ENCODE data around the gene TUBGCP6.
"Not testable (repeated sequence)": the region's sequence is repeated elsewhere in the genome, so short reads cannot be mapped to it uniquely, and the experiment has no call there.

The TUBGCP6 gene

GRCh38 chr22:50278461-50278860 lies 33.6 kb upstream of the TUBGCP6 start:
- DNase-seq, result no peak

- no peak for DNase-seq
Observed at GRCh38 chr22:50277761-50278160, 32.9 kb upstream of the TUBGCP6 start.

DNA sequence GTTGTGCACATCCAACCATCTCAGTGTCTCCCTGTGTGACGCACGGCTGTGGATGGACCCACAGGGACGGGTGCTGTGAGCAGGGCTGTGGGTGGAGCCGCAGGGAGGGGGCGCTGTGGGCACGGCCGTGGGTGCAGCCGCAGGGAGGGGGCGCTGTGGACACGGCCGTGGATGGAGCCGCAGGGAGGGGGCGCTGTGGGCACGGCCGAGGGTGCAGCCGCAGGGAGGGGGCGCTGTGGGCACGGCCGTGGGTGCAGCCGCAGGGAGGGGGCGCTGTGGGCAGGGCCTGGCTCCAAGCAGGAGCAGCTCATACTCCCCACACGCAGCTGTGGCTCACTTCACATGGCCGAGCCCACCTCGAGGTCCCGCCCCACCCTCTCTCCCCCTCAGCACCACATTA lies 31.3 kb upstream of the TUBGCP6 start:
- peak; percentile 43 for DNase-seq

GRCh38 chr22:50275181-50276055 lies 30.6 kb upstream of the TUBGCP6 start:
- no peak for DNase-seq

DNA sequence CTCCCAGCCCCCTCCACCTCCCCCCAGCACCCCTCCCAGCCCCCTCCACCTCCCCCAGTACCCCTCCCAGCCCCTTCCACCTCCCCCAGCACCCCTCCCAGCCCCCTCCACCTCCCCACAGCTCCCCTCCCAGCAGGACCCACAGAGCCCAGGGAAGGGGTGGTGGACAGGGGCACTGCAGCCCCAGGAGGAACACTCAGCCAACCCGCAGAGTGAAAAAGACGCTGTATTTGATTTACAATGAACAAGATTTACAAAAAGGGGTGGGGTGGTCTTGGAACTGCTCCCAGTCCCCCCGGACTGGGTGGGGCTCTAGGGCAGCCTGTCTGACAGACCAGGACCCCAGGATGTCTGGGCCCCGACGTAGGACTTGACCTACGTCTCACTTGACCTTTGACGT lies 29.9 kb upstream of the TUBGCP6 start:
- no peak for DNase-seq

GRCh38 chr22:50274311-50274710 lies 29.5 kb upstream of the TUBGCP6 start:
- peak; percentile 74 for DNase-seq

- not testable (repeated sequence) for DNase-seq
Observed at GRCh38 chr22:50273781-50274180, 29.0 kb upstream of the TUBGCP6 start.

DNA sequence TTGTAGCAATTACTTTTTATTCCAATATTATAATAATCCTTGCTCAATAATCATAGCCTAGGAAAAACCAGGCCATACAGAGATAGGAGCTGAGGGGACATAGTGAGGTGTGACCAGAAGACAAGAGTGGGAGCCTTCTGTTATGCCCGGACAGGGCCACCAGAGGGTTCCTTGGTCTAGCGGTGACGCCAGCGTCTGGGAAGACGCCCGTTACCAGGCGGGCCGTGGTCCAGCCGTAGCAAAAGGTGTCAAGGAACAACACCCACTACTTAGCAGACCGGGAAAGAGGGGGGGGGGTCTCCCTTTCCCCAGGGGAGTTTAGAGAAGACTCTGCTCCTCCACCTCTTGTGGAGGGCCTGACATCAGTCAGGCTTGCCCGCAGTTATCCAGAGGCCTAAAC lies 28.5 kb upstream of the TUBGCP6 start:
- DNase-seq, result not testable (repeated sequence)

- DNase-seq, result no peak
Observed at GRCh38 chr22:50272044-50272802, 27.4 kb upstream of the TUBGCP6 start.

GRCh38 chr22:50271519-50271970 lies 26.7 kb upstream of the TUBGCP6 start:
- peak; percentile 57 for DNase-seq

DNA sequence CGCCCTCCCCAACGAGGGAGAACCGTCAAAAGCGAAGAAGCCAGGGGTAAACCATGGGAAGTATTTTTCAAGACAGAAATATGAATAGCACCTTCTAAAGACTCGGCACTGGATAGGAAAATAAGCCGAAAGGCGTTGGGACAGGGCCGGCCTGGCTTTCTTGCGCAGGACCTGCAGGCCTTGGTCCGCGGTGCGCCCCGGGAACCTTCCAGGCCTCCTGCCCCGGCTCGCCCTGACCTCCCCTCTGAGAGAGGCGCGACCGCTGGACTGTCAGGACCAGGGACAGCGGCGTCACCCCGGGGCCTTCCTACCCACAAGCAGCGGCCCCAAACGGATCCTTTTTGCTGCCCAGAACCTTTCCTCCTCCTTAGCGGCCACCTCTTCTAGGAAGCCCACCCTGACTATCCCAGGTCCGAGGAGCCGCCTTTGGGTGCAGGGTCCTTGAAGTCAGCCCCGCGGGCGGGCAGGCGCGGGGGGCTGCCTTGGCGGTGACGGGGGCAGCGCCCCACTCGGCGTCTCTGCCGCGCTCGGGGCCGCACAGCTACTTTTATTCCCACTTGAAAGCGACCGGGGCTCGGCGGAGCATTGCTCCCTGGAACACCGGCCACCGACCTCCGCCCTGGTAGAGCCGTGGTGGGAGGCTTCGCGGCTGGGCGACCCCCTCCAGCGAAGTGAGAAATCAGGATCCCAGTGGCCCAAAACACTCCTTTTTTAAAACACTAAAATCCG lies 26.0 kb upstream of the TUBGCP6 start:
- no peak for DNase-seq

DNA sequence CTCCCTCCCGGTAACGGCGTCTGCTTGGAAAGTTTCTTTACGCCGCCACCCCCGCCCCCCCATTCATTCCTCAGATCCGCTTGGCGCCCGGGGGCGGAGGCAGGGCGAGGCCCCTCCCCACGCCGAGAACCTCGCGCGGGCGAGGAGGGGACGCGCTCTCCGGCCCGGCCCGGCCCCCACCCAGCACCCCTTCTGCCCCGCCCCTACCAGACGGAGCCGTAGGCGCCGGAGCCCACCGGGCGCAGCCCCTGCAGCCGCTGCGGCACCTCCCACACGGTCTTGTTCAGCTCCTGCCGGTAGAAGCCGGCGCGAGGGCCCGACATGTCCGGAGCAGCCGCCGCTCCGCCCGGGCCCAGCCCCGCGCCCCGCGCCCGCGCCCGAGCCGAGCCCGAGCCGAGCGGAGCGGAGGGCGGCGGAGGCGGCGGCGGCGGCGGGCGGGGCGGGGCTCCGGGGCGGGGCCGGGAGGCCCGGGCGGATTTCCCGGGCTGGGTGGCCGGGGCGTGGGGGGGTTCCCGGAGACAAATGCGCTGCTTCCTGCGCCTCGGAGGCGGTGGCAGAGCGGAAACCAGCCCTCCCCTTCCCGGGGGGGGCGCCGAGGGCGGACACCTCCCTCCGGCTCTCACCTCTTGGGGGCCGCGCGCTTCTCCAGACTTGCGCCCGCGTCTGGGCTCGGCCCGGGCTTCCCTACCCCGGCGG lies 25.3 kb upstream of the TUBGCP6 start, which contains the start of gene MAPK11:
TSS of gene MAPK11 (minus strand) at position 411 of the 696 bp plus-strand sequence. CDS start at position 323, 88 bp downstream.
- peak; percentile 35 for DNase-seq

- DNase-seq, result no peak
Observed at GRCh38 chr22:50269573-50269969, 24.7 kb upstream of the TUBGCP6 start.

DNA sequence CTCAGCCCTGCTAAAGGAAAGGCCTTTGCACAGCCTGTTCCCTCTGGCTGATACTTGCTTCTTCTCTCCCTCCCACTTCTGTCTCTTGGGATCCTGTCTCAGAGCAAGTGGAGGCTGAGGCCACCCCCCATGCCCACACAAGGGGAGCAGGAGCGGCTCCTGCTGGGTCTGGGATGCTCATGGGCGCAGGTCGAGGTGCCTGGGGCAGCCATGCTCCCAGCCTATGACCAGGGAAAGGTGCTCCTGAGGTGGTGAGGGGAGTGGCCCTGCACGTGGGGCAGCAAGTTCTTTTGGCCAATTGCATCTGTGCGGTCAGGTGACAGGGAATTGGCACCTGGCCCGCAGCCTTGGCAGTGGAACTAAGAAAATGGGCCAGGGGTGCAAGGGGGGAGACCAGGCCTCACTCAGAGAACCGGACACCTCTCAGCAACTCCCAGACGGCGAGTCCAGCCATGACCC lies 23.9 kb upstream of the TUBGCP6 start:
- no peak for DNase-seq

DNA sequence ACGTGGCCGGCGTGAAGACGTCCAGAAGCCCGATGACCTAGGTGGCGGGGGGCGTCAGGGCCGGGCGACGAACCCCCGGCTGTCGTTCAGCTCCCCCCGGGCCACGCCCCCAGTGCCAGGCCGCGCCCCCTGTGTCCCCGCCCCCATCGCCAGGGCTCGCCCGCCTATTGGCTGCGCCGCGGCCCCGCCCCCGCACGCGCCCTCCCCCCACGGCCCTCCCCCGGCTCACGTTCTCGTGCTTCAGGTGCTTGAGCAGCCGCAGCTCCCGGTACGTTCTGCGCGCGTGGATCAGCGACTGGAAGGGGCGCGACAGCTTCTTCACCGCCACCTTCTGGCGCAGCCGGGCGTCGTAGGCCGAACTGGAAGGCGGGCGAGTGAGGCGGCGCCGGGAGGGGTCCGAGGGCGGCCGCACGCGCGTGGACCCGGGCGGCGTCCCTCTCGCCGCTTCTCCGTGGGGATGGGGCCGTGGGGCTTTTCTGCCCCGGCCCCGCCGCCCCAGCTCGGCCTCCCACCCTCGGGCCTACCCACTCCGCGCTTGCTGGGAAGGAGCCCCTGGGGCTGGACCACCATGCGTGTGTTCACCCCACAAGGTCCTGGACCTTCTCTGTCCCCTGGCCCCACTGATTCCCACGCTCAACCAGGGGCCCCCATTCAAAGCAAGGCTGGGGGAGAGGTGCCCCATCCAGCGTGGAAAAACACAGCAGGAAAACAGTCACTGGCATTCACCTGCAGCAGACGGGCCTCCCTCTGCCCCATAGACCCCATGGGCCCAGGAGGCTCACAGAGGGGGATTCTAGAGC lies 23.0 kb upstream of the TUBGCP6 start:
- DNase-seq, result no peak

DNA sequence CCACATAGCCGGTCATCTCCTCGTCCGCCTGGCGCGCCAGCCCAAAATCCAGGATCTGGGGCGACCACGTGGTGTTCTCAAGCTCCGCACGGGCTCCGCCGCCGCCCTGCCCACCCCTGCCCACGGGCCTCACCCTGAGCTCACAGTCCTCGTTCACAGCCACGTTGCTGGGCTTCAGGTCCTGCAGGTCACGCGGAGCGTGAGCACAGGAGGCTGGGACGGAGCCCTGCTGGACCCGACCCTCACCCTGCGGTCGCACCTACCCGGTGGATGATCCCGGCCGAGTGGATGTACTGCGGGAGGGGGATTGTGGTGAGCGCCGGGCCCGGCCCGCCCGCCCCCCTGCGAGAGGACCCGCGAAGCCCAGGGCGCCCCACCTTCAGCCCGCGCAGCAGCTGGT lies 22.2 kb upstream of the TUBGCP6 start:
- no peak for DNase-seq

DNA sequence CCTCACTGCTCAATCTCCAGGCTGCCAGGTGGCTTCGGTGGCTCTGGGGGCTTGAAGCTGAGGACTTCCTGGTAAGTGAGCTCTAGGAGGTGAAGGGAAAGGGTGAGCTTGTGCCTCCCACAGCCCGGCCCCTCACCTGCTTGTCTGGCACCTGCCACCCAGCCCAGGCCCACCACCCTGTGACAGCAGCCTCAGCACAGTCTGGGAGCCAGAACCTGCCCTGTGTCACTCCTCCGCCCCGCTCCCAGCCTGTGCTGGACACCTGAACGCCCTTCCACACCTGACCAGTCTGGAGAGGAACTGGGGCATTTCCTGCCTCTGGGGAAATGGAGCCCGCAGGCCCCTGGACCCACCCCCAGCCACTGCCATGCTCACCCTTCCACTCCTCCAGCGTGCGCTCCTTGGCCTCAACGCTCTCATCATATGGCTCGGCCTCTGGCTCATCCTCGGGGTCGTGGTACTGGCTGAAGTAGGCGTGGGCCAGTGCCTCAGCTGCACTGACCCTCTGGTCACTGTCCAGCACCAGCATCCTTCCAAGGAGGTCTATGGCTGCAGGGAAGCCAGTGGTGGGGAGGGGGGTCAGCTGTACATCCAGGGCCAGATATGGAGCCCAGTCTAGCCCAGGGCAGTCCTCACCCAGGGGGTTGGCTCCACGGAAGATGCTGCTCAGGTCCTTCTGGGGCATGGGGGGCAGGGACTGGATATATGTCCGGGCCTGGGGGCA lies 20.3 kb upstream of the TUBGCP6 start:
- DNase-seq, result no peak

DNA sequence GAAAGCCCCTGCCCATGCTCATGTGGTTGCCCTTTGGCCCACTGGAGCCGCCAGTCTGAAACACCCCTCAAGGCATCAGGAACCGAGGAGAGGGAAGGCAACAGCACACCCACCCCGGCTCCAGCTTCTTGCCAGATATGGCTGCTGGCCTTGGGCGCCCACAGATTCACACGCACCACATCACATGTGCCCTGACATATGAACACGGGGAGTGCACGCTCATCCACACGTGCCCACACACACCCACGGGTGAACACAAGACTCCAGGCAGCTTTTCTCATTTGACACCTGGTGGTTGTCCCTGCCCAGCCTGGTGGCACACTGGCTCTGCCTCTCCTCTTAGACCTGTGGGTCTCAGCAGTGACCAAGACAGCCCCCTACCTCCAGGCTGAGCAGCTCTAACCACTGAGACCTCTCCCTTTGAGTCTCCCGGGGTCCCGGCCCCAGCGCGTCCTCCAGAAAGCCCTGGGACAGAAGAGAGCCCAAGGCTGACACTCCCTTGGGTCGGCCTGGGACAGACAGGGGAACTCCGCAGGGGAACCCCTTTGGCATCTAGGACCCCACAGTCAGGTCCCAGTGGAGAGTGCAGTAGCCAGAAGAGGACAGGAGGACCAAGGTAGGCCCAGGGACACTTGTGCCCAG lies 19.4 kb upstream of the TUBGCP6 start:
- DNase-seq, result no peak

DNA sequence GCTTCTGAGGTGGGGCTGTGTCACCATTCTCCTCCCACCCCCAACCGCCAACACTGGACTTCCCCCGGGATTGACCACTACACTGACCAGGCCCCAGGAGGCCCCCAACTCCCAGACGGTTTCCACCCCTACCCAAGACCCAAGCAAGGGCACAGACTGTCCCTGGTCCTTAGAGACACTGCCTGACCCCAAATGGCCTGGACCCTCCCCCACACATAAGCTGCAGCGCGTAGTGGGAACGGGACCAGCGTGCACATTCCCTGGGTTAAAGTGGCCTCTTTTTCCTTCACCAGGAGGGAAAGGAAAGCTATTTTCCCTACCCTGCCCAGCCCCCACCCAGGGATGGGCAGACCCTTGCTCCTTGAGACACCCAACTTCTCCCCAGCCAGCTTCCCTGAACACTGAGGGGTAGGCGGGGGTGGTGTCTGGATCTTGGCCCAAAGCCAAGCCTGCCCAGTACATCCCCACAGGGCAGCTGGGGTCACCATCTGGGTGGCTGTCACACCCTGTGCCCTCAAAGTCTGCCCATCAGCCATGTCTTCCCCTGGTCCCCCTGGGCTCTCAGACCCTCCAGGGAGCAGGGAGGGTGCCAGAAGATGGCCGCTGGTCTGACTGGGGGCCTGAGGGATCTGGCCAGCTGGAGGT lies 18.3 kb upstream of the TUBGCP6 start:
- no peak for DNase-seq

DNA sequence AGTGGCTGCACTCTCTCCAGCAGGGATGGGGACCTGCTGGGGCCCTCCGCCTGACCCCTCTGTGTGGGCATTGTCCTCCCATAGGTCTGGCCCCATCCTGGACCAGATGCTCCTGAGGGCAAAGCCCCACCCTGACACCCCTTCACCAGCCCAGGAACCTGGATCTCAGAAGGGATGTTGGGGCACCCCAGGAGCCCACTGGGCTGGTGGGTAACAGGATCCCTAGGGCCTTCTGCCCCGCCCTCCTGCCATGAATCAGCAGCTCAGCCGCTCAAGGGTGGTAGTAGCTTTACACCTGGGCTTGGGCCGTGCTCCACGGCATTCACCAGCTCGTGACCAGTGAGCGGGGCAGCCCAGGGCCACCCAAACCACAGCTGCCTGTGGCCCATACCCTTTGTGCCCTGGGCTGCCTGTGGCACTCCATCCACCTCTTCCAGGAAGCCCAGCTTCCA lies 17.7 kb upstream of the TUBGCP6 start:
- DNase-seq, result no peak
